Hematopoietic multipotent progenitor cell treated with erythropoietin and hydrocortisone succinate and interleukin-3 and kit ligand, for 8 days (in vitro differentiated cells): ENCODE measurements around the gene HRAS.

ENCODE experiments used
- DNase-seq: peaks from one replicate; pipeline ENCODE4 v3.0.0-alpha.2; 2015

Gene HRAS

DNA sequence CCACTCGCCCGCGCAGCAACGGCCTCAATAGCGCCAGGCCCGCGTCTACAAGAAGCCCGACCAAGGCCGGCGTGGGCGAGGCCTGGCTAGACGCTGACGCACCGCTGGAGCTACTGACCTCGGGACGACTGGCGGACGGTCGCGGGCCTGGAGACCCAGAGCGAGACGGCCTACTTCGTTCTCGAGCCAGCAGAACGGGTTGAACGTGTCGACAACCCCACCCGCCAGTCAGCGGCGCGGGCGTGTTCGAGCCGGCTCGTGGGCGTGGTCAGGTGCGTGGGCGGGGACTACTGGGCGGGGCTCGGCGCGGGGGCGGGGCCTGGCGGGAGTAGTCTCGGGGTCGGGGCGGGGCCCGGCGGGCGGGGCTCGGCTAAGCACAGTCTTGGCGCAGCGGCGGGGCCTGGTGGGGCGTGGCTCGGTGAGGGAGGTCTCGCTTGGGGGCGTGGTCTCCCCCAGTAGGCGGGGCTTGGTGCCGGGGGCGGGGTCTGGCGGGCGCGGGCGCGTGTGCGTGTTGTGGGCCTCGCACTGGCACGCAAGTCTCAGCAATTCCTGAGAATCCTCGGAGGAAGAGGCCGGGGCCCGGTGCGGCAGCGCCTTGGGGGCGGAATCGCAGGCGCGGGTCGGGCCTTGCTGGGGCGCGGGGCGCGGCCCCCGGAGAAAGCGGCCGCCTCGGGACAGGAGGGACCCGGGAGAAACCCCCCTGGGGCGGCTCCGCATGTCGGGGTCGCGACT lies 28.2 kb downstream of the HRAS start, which contains the start of gene RNH1:
Gene RNH1, minus strand, starts transcription at position 248 of the 732 bp plus-strand sequence. CDS start 5,080 bp downstream, outside the sequence.
- peak; percentile 93 for DNase-seq

DNA sequence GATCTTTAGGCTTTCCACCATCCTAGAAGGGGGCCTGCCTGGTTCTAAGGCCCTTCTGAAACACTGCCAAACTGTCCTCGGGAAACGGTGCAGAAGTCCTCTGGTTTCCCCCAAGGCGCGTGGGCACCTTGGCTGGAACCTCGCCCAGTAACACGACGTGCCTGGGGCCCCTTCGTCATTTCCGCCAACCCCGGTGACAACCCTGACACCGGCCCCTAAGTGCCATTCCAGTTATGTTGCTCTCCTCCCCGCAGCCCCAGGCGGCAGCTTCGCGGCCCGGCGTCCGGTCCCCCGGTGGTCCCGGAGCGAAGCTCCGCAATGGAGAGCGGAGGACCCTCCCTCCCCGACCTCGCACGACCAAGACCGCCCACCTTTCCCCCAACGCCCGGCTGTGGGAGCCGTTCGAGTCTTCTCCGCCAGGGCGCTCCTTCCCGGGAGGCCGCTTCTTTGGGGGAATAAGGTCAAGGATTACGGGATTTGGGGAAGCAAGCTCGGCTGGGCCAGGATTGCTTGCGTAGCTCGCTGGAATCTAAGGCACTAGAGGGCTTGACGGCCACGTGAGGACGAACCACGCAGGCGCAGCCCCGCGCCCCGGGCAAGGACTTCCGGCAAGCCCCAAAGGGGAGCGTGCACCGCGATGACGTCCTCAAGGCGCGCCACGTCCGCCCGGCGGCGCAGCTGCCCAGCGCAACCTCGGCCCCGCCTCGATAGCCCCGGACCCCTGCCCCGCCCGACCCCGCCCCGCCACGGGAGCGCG lies 29.0 kb downstream of the HRAS start:
- peak; percentile 96 for DNase-seq

DNA sequence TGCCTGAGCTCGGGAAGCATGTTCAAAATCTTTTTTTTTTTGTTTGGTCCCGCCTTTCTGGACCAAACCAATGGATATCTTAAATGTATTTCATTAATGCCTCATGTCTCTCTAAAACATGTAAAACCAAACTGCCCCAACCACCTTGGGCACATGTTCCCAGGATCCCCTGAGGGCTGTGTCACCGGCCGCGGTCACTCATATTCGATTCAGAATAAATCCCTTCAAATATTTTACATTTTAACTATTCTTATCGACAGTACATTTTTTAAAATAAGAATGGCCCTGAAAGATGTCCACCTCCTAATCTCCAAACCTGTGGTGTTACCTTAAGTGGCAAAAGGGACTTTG lies 30.4 kb downstream of the HRAS start:
- no peak for DNase-seq

DNA sequence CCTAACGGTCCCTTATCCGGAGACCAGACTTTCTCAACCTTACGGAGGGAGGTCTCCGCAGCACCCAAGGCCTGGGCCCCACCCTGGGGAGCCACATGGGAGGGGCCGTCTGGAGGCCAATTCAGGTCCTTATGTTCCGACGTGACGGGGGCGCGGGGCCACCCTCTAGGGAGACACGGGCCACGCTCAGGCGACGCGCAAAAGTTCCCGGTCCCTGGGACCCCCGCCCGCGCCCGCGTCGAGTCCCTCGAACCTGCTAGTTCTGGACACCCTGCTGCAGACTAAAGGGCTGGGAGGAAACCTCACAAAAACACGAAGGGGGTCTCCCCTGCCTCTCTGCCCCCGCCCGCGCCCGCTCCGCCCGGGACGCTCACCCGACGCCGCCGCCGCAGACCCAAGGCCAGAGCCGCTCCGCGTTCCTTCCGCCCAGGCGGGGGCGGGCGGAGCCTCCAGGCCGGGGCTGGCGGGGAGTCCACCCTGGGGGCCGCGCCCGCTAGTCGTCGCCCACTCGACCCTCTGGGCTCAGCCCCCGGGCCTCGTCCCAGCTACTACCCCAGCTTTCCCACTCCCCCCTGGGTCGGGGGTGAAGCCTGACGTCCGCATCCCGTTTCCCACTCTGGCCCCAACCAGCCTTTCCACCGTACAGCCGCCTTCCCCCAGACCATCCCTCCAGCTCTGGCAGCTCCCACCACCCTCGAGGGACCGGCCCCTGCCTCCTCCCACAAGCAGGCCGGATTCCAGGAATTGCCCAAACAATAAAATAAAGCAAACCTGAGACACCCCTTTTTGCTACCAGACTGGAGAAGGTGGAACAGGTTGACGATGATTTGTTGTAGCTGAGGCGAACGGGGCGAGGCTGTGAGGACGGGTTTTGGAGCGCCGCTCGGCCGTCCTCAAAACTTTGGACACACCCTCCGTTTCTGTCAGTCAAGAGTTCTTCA lies 31.1 kb downstream of the HRAS start:
- peak; percentile 90 for DNase-seq

DNA sequence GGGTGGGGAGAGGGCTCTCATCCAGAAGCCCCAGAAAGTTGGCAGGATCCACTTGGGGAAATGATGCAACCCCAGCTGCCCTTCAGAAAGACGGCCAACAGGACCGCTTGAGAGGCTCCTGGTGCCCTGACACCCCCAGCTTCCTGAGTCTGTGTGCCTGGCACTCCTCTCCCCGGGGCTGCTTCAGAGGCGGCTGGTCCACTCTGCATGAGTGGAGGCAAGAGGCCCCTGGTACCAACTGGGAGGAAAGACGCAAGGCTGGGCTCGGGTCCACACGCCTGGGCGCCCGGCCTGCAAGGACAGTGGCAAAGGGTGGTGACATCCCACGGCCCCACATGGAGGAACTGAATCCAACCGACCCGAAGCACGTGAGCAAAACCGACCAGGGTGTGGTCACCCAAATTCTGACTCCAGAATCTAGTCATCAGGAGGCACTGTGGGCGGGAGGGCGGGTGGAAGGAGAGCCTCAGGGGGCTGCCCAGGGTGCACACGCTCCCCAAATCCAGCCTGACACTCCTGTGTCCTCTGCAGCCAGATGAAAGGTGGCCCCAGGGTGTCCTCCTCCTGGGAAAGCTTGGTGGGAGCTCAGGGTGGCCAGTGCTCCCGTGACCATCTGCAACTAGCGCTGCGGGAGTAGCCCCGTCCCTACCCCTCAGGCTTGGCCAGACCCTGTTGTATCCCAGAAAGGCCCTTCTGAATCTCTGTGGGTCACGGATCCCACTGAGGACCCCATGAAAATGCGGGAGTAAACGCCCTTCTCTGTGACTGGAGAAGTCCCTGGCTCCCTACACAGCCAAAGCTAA lies 32.0 kb downstream of the HRAS start:
- DNase-seq: peak; percentile 93

DNA sequence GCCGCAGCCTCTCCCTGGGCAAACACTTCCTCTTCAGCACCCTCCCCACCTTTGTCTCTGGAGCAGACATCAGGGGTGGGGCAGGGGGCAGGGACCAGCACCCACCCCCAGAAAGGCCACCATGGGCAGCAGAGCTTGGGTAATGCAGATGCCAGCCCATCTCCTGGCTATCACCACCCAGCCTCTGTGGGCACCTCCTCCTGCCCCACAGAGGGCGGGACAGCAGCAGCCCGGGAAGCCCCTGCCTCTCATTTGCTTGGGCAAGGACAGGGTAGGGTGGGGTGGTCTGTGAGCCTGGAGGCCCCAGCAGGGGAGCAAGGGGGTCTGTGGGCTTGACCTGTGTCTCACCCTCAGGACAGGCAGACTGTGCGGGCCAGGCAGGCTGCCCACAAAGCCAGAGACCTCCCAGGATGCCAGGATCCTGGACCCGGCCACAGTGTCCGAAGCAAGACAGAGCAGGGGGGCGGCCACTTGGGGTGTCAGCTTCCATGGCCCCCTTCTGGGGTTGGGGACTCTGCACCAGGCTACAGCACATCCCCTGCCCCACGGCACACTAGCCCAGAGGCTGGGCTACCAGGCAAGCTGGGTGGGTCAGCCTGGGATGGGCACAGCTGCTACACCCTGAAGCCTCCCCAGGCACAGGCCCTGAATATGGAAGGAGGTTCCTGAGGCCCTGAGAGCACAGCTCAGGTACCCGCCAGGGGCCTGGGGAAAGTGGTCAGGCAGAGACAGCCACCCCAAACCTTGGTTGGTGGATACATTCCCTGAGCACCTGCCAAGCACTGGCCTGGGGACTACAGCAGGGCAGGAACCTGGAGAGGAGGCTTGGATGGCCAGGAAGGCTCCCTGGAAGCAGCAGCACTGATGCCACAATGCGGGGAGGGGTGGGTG lies 32.8 kb downstream of the HRAS start:
- DNase-seq: peak; percentile 31

DNA sequence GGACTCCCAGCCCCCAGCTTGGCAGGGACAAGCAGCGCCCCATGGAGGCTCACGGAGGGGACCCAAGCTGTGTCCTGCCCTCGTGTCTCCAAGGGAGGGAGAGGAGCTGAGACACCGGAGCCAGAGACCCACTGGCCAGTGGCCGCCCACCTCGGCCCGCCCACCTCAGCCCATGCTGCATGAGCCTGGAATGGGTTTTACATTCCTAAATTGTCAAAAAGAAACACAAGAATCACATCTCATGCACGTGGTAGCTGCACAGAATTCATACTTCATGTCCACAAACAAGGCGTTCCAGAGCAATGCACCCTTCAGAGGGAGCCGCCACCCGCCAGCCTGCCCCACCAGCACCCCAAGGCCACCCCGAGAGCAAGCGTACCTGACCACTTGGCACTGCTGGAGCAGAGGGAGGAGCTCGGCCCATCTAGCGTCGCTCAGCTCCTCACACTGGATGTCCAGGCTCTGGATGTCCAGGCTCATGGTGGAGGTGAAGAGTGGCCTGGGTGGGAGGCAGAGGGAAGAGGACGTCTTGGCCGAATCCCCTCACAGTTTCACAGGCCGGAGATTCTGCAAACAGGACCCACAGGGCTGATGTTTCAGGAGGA lies 33.6 kb downstream of the HRAS start:
- DNase-seq: no peak

DNA sequence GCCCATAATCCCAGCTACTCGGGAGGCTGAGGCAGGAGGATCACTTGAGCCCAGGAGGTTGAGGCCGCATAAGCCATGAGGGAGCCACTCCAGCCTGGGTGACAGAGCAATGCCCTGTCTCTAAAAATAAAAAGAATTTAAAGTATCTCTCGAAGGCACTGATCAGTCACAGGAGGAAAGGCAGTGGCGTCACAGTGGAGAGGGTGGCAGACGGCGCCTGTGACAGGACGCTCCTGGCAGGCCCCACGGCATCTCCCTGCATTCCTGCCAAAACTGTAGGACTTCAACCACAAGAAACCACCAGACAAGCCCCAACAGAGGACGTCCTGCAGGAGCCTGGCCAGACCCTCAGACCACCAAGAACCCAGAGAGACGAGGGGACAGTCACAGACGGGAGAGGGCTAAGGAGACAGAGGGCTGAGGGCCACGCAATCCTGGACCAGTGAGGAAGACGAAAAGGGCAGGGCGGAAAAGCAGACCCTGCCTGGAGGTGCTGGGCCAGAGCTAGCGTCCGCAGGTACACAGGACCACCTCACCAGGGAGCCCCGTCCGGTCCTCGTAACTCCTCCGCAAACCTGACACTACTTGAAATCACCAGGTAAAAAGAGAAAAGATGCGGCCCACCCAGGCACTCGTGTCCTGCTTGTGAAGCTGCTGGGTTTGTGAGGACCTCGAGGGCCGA lies 34.2 kb downstream of the HRAS start:
- no peak for DNase-seq

DNA sequence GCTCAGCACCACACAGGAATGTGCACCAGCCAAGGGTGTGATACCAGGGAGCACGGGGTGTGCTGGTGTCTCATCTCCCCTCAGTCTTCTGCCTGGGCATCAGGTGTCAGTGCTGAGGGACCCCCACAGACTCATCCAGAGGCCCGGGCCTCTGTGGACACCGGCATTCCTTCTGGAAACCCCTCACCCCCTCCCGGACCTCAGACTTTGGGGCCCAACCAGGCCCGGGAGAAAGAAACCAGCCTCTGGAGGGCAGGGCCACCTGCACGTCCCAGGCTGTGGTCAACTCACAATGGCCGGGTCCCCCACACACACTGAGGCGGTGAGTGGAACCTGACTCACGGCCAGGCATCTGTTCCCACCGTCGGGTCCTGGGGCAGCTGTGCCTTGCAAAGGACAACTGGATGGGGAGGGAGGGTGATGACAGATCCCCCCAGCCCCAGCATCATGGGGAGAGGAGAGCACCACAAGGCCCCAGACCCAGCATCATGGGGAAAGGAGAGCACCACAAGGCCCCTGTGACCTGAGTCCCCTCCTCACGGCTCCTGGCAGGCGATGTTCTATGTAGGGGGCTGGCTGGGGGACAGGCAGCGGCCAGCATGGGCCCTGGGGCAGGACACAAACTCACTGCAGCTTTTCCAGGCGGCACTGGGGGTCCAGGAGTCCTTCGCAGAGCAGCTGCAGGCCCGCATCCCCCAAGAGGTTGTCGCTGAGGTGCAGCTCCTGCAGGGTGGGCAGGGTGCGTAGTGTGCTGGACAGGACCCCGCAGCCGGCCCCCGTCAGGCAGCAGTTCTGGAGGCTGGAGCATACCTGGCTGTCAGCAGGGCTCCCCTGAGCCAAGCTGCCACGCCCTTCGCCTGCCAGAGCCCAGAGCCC lies 35.9 kb downstream of the HRAS start:
- DNase-seq: no peak

DNA sequence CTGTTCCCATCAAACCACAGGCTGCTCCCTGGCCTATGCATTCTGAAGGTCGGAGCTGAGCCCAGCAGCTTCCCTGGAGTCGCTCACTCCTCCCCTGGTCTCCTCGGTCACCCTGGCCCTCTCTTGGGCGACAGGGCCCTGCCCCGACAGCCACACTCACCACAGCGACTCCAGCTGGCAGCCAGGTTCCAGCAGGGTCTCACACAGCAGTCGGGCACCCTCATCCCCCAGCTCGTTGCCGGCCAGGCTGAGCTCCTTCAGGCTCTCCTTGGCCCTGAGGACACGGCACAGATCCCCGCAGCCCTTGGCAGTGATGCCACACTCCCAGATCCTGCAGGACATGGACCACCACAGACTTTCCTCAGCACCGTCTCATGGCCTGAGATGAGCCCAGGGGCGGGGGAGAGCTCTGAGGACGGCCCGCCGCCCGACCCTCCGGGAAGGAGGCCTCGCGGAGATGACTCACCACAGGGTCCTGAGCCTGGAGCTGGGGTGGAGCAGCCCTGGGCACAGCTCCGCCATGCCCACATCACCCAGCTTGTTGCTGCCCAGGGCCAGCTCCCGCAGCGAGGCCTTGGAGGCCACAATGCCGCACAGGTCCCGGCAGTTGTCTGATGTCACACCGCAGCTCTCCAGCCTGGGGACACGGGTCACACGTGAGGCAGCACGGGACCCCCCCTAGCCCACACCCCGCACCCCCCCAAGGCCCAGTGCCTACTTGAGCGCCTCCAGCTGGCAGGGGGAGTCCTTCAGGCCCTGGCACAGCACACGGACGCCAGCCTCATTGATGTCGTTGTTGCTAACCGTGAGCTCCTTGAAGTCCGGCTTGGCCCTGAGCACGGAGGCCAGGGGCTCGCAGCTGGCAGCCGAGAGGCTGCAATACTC lies 36.8 kb downstream of the HRAS start:
- no peak for DNase-seq

DNA sequence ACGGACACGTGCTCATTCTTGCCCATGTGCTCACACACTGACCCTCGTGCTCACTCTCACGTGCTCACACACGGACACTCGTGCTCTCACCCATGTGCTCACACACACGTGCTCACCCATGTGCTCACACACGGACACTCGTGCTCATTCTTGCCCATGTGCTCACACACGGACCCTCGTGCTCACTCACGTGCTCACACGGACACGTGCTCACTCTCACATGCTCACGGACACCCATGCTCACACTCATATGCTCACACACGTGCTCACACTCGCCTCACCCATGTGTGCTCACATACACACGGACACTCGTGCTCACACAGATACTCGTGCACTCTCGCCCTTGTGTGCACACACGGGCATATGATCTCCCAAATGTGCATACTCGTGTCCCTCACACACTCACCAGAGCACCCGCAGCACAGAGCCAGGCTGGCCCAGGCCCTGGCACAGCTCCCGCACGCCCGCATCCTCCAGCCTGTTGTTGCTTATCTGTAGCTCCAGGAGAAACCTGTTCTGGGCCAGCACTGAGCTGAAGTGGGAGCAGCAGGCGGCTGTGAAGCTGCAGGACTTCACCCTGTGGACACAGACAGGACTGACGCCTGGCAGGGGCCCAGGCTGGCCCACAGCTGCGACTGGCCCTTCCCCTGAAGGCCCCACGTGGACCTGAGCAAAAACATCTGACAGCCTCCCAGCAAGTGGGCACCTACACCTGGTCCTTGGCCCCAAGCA lies 37.6 kb downstream of the HRAS start:
- peak; percentile 54 for DNase-seq

DNA sequence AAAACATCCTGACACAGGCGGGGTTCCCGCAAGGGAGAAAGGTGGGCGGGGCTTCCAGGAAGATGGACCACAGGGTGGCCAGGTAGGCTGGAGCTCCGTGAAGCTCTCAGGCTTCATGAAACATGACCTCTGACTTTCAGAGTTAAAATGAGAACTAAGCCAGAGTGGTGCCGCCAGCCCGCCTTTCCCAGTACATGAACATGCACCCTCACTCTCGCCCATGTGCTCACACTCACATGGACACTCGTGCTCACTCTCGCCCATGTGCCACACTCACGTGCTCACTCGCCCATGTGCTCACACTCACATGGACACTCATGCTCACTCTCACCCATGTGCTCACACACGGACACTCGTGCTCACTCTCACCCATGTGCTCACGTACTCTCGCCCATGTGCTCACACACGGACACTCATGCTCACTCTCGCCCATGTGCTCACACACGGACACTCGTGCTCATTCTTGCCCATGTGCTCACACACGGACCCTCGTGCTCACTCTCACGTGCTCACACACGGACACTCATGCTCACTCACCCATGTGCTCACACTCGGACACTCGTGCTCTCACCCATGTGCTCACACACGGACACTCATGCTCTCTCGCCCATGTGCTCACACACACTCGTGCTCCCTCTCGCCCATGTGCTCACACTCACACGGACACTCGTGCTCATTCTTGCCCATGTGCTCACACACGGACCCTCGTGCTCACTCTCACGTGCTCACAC lies 38.4 kb downstream of the HRAS start:
- DNase-seq: no peak

DNA sequence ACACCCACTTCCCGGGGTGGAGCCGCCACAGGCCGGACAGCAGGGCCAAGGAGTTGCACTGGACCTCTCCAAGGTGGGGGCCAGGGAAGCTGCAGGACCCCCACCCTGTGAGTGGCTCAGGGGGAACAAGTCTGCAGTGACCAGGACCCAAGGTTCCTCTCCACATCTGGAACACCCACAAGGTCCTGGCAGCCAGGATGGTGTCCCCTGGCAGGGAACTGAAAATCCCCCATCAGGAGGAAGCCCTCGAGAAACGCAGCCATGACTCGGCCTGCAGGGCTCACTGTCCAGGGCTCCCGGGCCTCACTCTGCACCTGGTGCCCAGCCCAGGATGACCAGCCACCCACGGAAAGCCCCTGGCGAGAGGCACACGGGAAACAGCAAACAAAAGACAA lies 39.8 kb downstream of the HRAS start:
- no peak for DNase-seq

DNA sequence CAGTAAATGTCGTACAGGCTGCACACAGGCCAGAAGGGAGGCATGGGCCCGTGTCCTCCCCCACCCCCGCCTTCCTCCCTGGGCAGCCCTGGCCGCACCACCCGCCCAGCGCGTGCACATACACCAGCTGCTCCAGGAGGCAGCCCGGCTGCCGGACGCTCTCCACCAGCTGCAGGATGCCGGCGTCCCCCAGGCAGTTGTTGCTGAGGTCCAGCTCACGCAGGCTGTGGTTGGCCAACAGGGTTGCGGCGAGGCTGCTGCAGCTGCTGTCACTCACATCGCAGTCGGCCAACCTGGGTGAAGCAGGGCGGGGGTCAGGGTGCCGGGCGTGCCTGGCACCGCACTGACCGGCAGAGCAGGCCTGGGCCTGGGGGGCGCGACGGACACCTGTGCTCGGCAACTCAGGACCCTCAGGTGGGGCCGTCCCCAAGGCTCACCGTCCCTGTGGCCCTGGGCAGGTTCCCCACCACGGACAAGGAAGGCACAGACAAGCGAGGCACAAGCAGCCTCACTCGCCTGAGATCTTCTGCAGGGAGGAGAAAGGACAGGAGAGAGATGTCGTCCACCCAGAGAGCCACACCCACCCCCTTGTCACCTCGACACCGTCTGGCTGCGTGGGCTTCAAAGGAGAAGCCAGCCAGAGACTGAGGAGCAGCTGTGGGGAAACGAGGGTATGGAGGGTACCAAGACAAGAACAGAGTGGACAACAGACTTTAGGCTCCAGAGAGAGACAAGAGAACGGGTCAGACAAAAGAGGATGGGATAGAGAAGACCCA lies 40.4 kb downstream of the HRAS start:
- DNase-seq: no peak

DNA sequence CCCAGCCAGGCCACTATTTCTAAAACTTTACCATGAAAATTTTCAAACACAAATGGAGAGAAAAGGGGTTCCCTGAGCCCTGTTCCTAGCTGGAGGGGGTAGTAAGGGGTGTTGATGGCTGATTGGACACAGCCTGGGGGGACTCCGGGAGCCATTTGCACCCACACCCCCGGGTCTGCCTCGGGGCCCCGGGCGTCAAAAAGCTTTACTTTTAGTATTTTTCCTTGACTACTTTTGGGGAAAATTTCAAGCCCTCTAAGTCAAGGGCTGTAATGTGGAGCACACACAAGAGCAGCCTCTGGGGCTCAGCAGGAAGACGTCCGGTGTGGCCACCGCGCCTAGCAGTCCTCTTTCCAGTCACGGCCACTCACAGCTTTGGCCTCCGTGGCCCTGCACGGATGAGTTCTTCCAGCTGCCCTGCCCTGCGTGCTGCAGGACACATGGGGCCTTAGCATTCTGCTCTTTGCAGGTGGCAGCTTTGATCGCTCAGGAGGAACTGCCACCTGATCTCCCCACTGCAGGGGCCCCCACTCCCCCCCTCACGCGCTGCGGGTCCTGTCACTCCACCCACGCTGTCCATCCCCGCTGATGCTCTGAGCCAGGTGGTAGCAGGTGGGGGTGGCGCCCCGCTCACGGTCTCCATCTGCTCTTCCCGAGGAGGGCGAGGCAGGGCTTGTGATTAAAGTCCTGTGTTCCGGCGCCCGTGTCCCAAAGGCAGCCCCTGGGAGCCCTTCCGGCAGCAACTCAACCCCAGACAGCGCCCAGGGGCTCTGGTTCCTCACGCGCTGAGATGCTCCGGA lies 42.7 kb downstream of the HRAS start:
- DNase-seq: no peak
